Naive thymus-derived CD8-positive, alpha-beta T cell (primary cell): Measurements from ENCODE around the gene TNFRSF9. TPM values are rescaled to one million over a fixed set of nuclear protein-coding genes. Genes with fewer than 3 reads are reported as not detected.
"Not testable (repeated sequence)": the region's sequence is repeated elsewhere in the genome, so short reads cannot be mapped to it uniquely, and the experiment has no call there.

Source experiments
- ATAC-seq, 2 donors: fragments of 150-1000 bp; cut with Tn5 transposase in 1 of 2; sonication (Bioruptor Pico), chemical (Tn5 transposase) in 1 of 2; 1 replicate in 1 of 2; 2 replicates in 1 of 2; pipeline ENCODE4 v1.10.0; 2021; ENCODE audit warnings: mild to moderate bottlenecking in 2 of 2, moderate library complexity in 2 of 2
- POLR2A ChIA-PET: fragments of 350-600 bp; sonication (Branson Sonifier 250); formaldehyde crosslinking; loops from one replicate; lab custom pipeline; 2021; ENCODE audit warnings: antibody characterized with exemption; lab: Charles Lee
- DNase-seq, 10 donors: peaks; one replicate each; pipeline versions ENCODE4 v3.0.0 to v3.0.0-alpha.2; 2020 to 2022
- H3K27ac Mint-ChIP-seq, 10 donors: one replicate each; pipeline ENCODE4 v1.8.0; 2020 to 2022; ENCODE audit warnings: mild to moderate bottlenecking in 10 of 10, mixed read lengths in 10 of 10, moderate library complexity in 4 of 10, inconsistent platforms in 1 of 10
- H3K27me3 Mint-ChIP-seq, 5 donors: one replicate each; pipeline ENCODE4 v1.8.0; 2021 to 2022; ENCODE audit warnings: mixed read lengths in 5 of 5
- H3K36me3 Mint-ChIP-seq, 3 donors: one replicate each; pipeline ENCODE4 v1.8.0; 2020 to 2022; ENCODE audit warnings: mixed read lengths in 3 of 3, mild to moderate bottlenecking in 2 of 3, inconsistent platforms in 1 of 3
- H3K4me1 Mint-ChIP-seq, 4 donors: one replicate each; pipeline ENCODE4 v1.8.0; 2021 to 2022; ENCODE audit warnings: mixed read lengths in 4 of 4
- H3K4me3 Mint-ChIP-seq, 10 donors: one replicate each; pipeline ENCODE4 v1.8.0; 2020 to 2022; ENCODE audit warnings: mild to moderate bottlenecking in 10 of 10, mixed read lengths in 10 of 10, moderate library complexity in 6 of 10, inconsistent platforms in 1 of 10
- H3K9me3 Mint-ChIP-seq, 9 donors: one replicate each; pipeline ENCODE4 v1.8.0; 2020 to 2022; ENCODE audit warnings: mixed read lengths in 9 of 9, mild to moderate bottlenecking in 3 of 9, inconsistent platforms in 1 of 9, moderate library complexity in 1 of 9
- polyA plus RNA-seq, 3 donors: library from polyadenylated mRNA; unstranded; fragments of 300-500 nt; fragmentation: Illumina TruSeq; gene quantifications; one replicate each; pipeline ENCODE4 v1.2.3, GENCODE V29; 2021
- total RNA-seq, 8 experiments: library from RNA in 2 of 8; stranded (reverse) in 2 of 8; gene quantifications; one replicate each; pipeline ENCODE4 v1.2.3 and lab custom pipeline; 2021 to 2026

TNFRSF9 gene
- total and polyA plus RNA-seq, 5 experiments from 2014 or later: 0.05 to 5.1 (median 0.24) TPM

- no peak for DNase-seq
- H3K9me3 Mint-ChIP-seq: no peaks in the 10 kb centered on the region
- H3K27ac Mint-ChIP-seq: peak overlapping the region in 1 of 10 donors; percentile 45
- ATAC-seq: no peak
- H3K4me3 Mint-ChIP-seq: no peak overlapping the region
- peaks cover 11 to 35% (median 19%) of the 10 kb centered on the region in 4 donors for H3K4me1 Mint-ChIP-seq
- POLR2A ChIA-PET: no interaction called here
- H3K36me3 Mint-ChIP-seq: peaks cover 0 to 75% (median 16%) of the 10 kb centered on the region in 3 donors
- H3K27me3 Mint-ChIP-seq: no peaks in the 10 kb centered on the region
Observed at GRCh38 chr1:7971024-7971423, 30.4 kb upstream of the TNFRSF9 start.

GRCh38 chr1:7970246-7970645 is 29.6 kb upstream of the TNFRSF9 start:
- Mint-ChIP-seq H3K4me1 (peaks cover 11 to 39% (median 22%) of the 10 kb centered on the region in 4 donors), H3K27ac (peak overlapping the region in 4 of 10 donors; percentile 19 to 52 (median 36)), H3K36me3 (peaks cover 0 to 77% (median 18%) of the 10 kb centered on the region in 3 donors), H3K27me3 (no peaks in the 10 kb centered on the region), H3K4me3 (no peak overlapping the region), H3K9me3 (no peaks in the 10 kb centered on the region)
- no peak for DNase-seq
- POLR2A ChIA-PET: interaction anchor here (0.7 kb wide), 1 partner anchor 9 kb away, joined by 3 read pairs; the partner anchor contains the start of gene PARK7
- ATAC-seq: no peak

GRCh38 chr1:7967651-7968050 is 27.0 kb upstream of the TNFRSF9 start:
- peaks cover 13 to 56% (median 42%) of the 10 kb centered on the region in 4 donors for H3K4me1 Mint-ChIP-seq
- ATAC-seq (no peak), DNase-seq (no peak)
- H3K9me3 Mint-ChIP-seq: no peaks in the 10 kb centered on the region
- no peak overlapping the region for H3K4me3 Mint-ChIP-seq
- H3K36me3 Mint-ChIP-seq: peaks cover 0 to 87% (median 22%) of the 10 kb centered on the region in 3 donors
- POLR2A ChIA-PET: no interaction called here
- no peaks in the 10 kb centered on the region for H3K27me3 Mint-ChIP-seq
- H3K27ac Mint-ChIP-seq: peak overlapping the region in 1 of 10 donors; percentile 43

- Mint-ChIP-seq H3K36me3 (peaks cover 0 to 83% (median 22%) of the 10 kb centered on the region in 3 donors), H3K27ac (peak overlapping the region in 4 of 10 donors; percentile 3 to 43 (median 22)), H3K27me3 (no peaks in the 10 kb centered on the region), H3K4me1 (peaks cover 13 to 61% (median 46%) of the 10 kb centered on the region in 4 donors), H3K4me3 (peak overlapping the region in 4 of 10 donors; percentile 1 to 31 (median 18)), H3K9me3 (no peaks in the 10 kb centered on the region)
- POLR2A ChIA-PET: no interaction called here
- DNase-seq (no peak), ATAC-seq (no peak)
Observed at GRCh38 chr1:7967196-7967595, 26.6 kb upstream of the TNFRSF9 start.

- POLR2A ChIA-PET: no interaction called here
- ATAC-seq: no peak
Observed at GRCh38 chr1:7964476-7964875, 23.8 kb upstream of the TNFRSF9 start.

GRCh38 chr1:7963841-7964240 is 23.2 kb upstream of the TNFRSF9 start:
- DNase-seq, H3K9me3 Mint-ChIP-seq, H3K27me3 Mint-ChIP-seq, ATAC-seq, POLR2A ChIA-PET: not testable (repeated sequence)
- H3K4me1 Mint-ChIP-seq: peaks cover 19 to 74% (median 61%) of the 10 kb centered on the region in 4 donors
- peaks cover 0 to 55% (median 6%) of the 10 kb centered on the region in 3 donors for H3K36me3 Mint-ChIP-seq
- peak overlapping the region in 5 of 10 donors; percentile 29 to 98 (median 35) for H3K27ac Mint-ChIP-seq
- peak overlapping the region; percentile 8 to 99 (median 88) for H3K4me3 Mint-ChIP-seq

More at GRCh38 chr1:7964476-7964875, 23.8 kb upstream of the TNFRSF9 start:
- Mint-ChIP-seq H3K27ac (peak overlapping the region in 3 of 10 donors; percentile 35 to 60 (median 52)), H3K36me3 (peaks cover 0 to 61% (median 8%) of the 10 kb centered on the region in 3 donors), H3K9me3 (no peaks in the 10 kb centered on the region), H3K4me3 (peak overlapping the region in 2 of 10 donors; percentile 26 to 49), H3K27me3 (peaks cover 0 to 2% (median 0%) of the 10 kb centered on the region in 5 donors), H3K4me1 (peaks cover 19 to 73% (median 60%) of the 10 kb centered on the region in 4 donors)
- DNase-seq: no peak

GRCh38 chr1:7963378-7963730 is 22.7 kb upstream of the TNFRSF9 start:
- H3K4me1 Mint-ChIP-seq: peaks cover 19 to 72% (median 61%) of the 10 kb centered on the region in 4 donors
- peak overlapping the region in 5 of 10 donors; percentile 25 to 98 (median 48) for H3K27ac Mint-ChIP-seq
- H3K27me3 Mint-ChIP-seq, DNase-seq, ATAC-seq, H3K9me3 Mint-ChIP-seq: not testable (repeated sequence)
- POLR2A ChIA-PET: interaction anchor here (0.7 kb wide), 1 partner anchor 10 kb away, joined by 3 read pairs; no protein-coding TSS in a partner anchor
- H3K4me3 Mint-ChIP-seq: peak overlapping the region in 9 of 10 donors; percentile 41 to 99 (median 91)
- peaks cover 0 to 50% (median 6%) of the 10 kb centered on the region in 3 donors for H3K36me3 Mint-ChIP-seq

- no peak for ATAC-seq
- Mint-ChIP-seq H3K4me3 (peak overlapping the region; percentile 86 to 100 (median 96)), H3K27me3 (peaks cover 0 to 2% (median 0%) of the 10 kb centered on the region in 5 donors), H3K4me1 (peaks cover 19 to 72% (median 61%) of the 10 kb centered on the region in 4 donors), H3K9me3 (no peaks in the 10 kb centered on the region), H3K27ac (peak overlapping the region; percentile 94 to 100 (median 96)), H3K36me3 (peaks cover 0 to 48% (median 6%) of the 10 kb centered on the region in 3 donors)
- POLR2A ChIA-PET: interaction anchor here (0.7 to 1.1 kb wide), 3 partner anchors 10 to 1178 kb away, joined by 3 read pairs; partner anchors contain the start of gene CAMTA1
- no peak for DNase-seq
Observed at GRCh38 chr1:7962636-7963377, 22.2 kb upstream of the TNFRSF9 start.

GRCh38 chr1:7962014-7962335 is 21.3 kb upstream of the TNFRSF9 start:
- POLR2A ChIA-PET: interaction anchor here (1.0 to 1.5 kb wide), 4 partner anchors 13 to 1177 kb away, joined by 3 to 7 read pairs (median 4); partner anchors contain the start of gene CAMTA1
- Mint-ChIP-seq H3K4me1 (peaks cover 15 to 70% (median 56%) of the 10 kb centered on the region in 4 donors), H3K4me3 (peak overlapping the region; percentile 86 to 100 (median 96)), H3K27ac (peak overlapping the region; percentile 94 to 100 (median 96)), H3K9me3 (no peaks in the 10 kb centered on the region), H3K36me3 (peaks cover 0 to 40% (median 6%) of the 10 kb centered on the region in 3 donors), H3K27me3 (peaks cover 0 to 2% (median 0%) of the 10 kb centered on the region in 5 donors)
- peak in 1 of 10 donors; percentile 30 for DNase-seq
- ATAC-seq: peak; percentile 24 to 38

GRCh38 chr1:7961216-7962013 is 20.8 kb upstream of the TNFRSF9 start, which contains the start of gene PARK7:
TSS of gene PARK7 (plus strand) at chr1:7961711. CDS start at chr1:7962786, 1,075 bp downstream.
- DNase-seq (peak; percentile 98 to 100 (median 100)), ATAC-seq (peak; percentile 95)
- Mint-ChIP-seq H3K9me3 (no peaks in the 10 kb centered on the region), H3K4me1 (peaks cover 10 to 68% (median 53%) of the 10 kb centered on the region in 4 donors), H3K4me3 (peak within 1 kb of the TSS; percentile 86 to 100 (median 98)), H3K27ac (peak within 1 kb of the TSS; percentile 95 to 100 (median 98)), H3K27me3 (peaks cover 0 to 2% (median 0%) of the 10 kb centered on the region in 5 donors), H3K36me3 (peaks cover 0 to 35% (median 6%) of the 10 kb centered on the region in 3 donors)
- POLR2A ChIA-PET: interaction anchor here (0.6 to 1.5 kb wide), 7 partner anchors 9 to 1176 kb away, joined by 3 to 7 read pairs (median 3); partner anchors contain the start of gene CAMTA1

- Mint-ChIP-seq H3K36me3 (peaks cover 0 to 29% (median 6%) of the 10 kb centered on the region in 3 donors), H3K4me3 (peak overlapping the region; percentile 86 to 100 (median 98)), H3K27ac (peak overlapping the region; percentile 95 to 100 (median 98)), H3K4me1 (peaks cover 12 to 68% (median 54%) of the 10 kb centered on the region in 4 donors), H3K27me3 (peaks cover 0 to 2% (median 0%) of the 10 kb centered on the region in 5 donors), H3K9me3 (no peaks in the 10 kb centered on the region)
- ATAC-seq: peak in 1 of 2 donors; percentile 44
- DNase-seq: no peak
- POLR2A ChIA-PET: interaction anchor here (0.6 to 1.5 kb wide), 6 partner anchors 9 to 565 kb away, joined by 3 to 7 read pairs (median 3); no protein-coding TSS in a partner anchor
Observed at GRCh38 chr1:7960867-7961215, 20.2 kb upstream of the TNFRSF9 start.

- DNase-seq (no peak), ATAC-seq (no peak)
- Mint-ChIP-seq H3K27ac (peak overlapping the region; percentile 95 to 100 (median 98)), H3K4me3 (peak overlapping the region; percentile 83 to 100 (median 98)), H3K4me1 (peaks cover 14 to 67% (median 56%) of the 10 kb centered on the region in 4 donors), H3K27me3 (peaks cover 0 to 2% (median 0%) of the 10 kb centered on the region in 5 donors), H3K36me3 (peaks cover 0 to 22% (median 3%) of the 10 kb centered on the region in 3 donors), H3K9me3 (no peaks in the 10 kb centered on the region)
- POLR2A ChIA-PET: no interaction called here
Observed at GRCh38 chr1:7960165-7960564, 19.5 kb upstream of the TNFRSF9 start.
